ENCODE data around the gene PRKAR1B. TPM values are rescaled to one million over a fixed set of nuclear protein-coding genes. Genes with fewer than 3 reads are reported as not detected.

PRKAR1B gene
- total RNA-seq, 1 donor from 2014 or later = 14.7 TPM

GRCh38 chr7:510131-510481, 217.0 kb downstream of the PRKAR1B start:
- H2AFZ ChIP-seq (ENCODE audit: low read depth, low read length) = no peak overlapping the region
- H3K9me3 ChIP-seq (ENCODE audit: insufficient read depth, low read depth, low read length) = no peaks in the 10 kb centered on the region
- no peak overlapping the region for H3K4me2 ChIP-seq (ENCODE audit: low read length)
- peaks cover 17% of the 10 kb centered on the region for H3K36me3 Mint-ChIP-seq (ENCODE audit: low read depth, unreplicated experiment)
- no peak overlapping the region for H3K4me3 ChIP-seq (ENCODE audit: insufficient read depth, low read depth, low read length)
- H3K27ac ChIP-seq (ENCODE audit: low read depth, low read length) = no peak overlapping the region
- H3K4me1 ChIP-seq (ENCODE audit: insufficient read depth, low read length) = peaks cover 27% of the 10 kb centered on the region
- FAIRE-seq (no peak), DNase-seq (ENCODE audit: low read depth) (no peak)
- no peak overlapping the region for H3K4me3 Mint-ChIP-seq (ENCODE audit: unreplicated experiment)
- no peak for TF ChIP-seq EZH2 (IDR thresholded peaks at IDR 0.05; ENCODE audit: insufficient read depth, low read length)
- TF ChIP-seq CTCF (IDR thresholded peaks at IDR 0.05; ENCODE audit: insufficient read depth, low read depth, low read length) = no peak
- H4K20me1 ChIP-seq (ENCODE audit: insufficient read depth, low read length) = peaks cover 74% of the 10 kb centered on the region
- no peaks in the 10 kb centered on the region for H3K36me3 ChIP-seq (ENCODE audit: insufficient read depth, low read length)
- H3K9me3 Mint-ChIP-seq (ENCODE audit: unreplicated experiment) = no peaks in the 10 kb centered on the region
- H3K27ac Mint-ChIP-seq (ENCODE audit: unreplicated experiment) = no peak overlapping the region
- peaks cover 9% of the 10 kb centered on the region for H3K4me1 Mint-ChIP-seq (ENCODE audit: low read depth, unreplicated experiment)
- no peaks in the 10 kb centered on the region for H3K27me3 ChIP-seq (ENCODE audit: insufficient read depth, low read length)
- H3K9ac ChIP-seq (ENCODE audit: low read length) = no peak overlapping the region
- H3K79me2 ChIP-seq (ENCODE audit: insufficient read depth, low read length) = peaks cover 73% of the 10 kb centered on the region
- H3K27me3 Mint-ChIP-seq (ENCODE audit: low read depth, unreplicated experiment) = no peaks in the 10 kb centered on the region

- Histone ChIP-seq H3K9ac (ENCODE audit: low read length) (no peak overlapping the region), H3K36me3 (ENCODE audit: insufficient read depth, low read length) (no peaks in the 10 kb centered on the region), H3K27ac (ENCODE audit: low read depth, low read length) (no peak overlapping the region), H3K4me2 (ENCODE audit: low read length) (no peak overlapping the region), H4K20me1 (ENCODE audit: insufficient read depth, low read length) (peaks cover 74% of the 10 kb centered on the region), H3K9me3 (ENCODE audit: insufficient read depth, low read depth, low read length) (no peaks in the 10 kb centered on the region), H2AFZ (ENCODE audit: low read depth, low read length) (no peak overlapping the region), H3K79me2 (ENCODE audit: insufficient read depth, low read length) (peaks cover 71% of the 10 kb centered on the region), H3K4me1 (ENCODE audit: insufficient read depth, low read length) (peaks cover 22% of the 10 kb centered on the region), H3K4me3 (ENCODE audit: insufficient read depth, low read depth, low read length) (no peak overlapping the region), H3K27me3 (ENCODE audit: insufficient read depth, low read length) (no peaks in the 10 kb centered on the region)
- DNase-seq (ENCODE audit: low read depth) = no peak
- Mint-ChIP-seq H3K27me3 (ENCODE audit: low read depth, unreplicated experiment) (no peaks in the 10 kb centered on the region), H3K4me3 (ENCODE audit: unreplicated experiment) (no peak overlapping the region), H3K36me3 (ENCODE audit: low read depth, unreplicated experiment) (peaks cover 19% of the 10 kb centered on the region), H3K27ac (ENCODE audit: unreplicated experiment) (no peak overlapping the region), H3K9me3 (ENCODE audit: unreplicated experiment) (no peaks in the 10 kb centered on the region), H3K4me1 (ENCODE audit: low read depth, unreplicated experiment) (peaks cover 7% of the 10 kb centered on the region)
- TF ChIP-seq CTCF (IDR thresholded peaks at IDR 0.05; ENCODE audit: insufficient read depth, low read depth, low read length) (no peak), EZH2 (IDR thresholded peaks at IDR 0.05; ENCODE audit: insufficient read depth, low read length) (no peak)
- FAIRE-seq = no peak
These were observed 217.5 kb downstream of the PRKAR1B start for GRCh38 chr7:509426-510130.

- Mint-ChIP-seq H3K4me3 (ENCODE audit: unreplicated experiment) (no peak overlapping the region), H3K27ac (ENCODE audit: unreplicated experiment) (no peak overlapping the region), H3K9me3 (ENCODE audit: unreplicated experiment) (no peaks in the 10 kb centered on the region), H3K4me1 (ENCODE audit: low read depth, unreplicated experiment) (peaks cover 5% of the 10 kb centered on the region), H3K36me3 (ENCODE audit: low read depth, unreplicated experiment) (peaks cover 17% of the 10 kb centered on the region), H3K27me3 (ENCODE audit: low read depth, unreplicated experiment) (no peaks in the 10 kb centered on the region)
- Histone ChIP-seq H3K79me2 (ENCODE audit: insufficient read depth, low read length) (peaks cover 67% of the 10 kb centered on the region), H3K9ac (ENCODE audit: low read length) (no peak overlapping the region), H3K4me2 (ENCODE audit: low read length) (no peak overlapping the region), H3K27me3 (ENCODE audit: insufficient read depth, low read length) (no peaks in the 10 kb centered on the region), H3K36me3 (ENCODE audit: insufficient read depth, low read length) (no peaks in the 10 kb centered on the region), H4K20me1 (ENCODE audit: insufficient read depth, low read length) (peaks cover 83% of the 10 kb centered on the region), H3K27ac (ENCODE audit: low read depth, low read length) (no peak overlapping the region), H3K9me3 (ENCODE audit: insufficient read depth, low read depth, low read length) (no peaks in the 10 kb centered on the region), H3K4me1 (ENCODE audit: insufficient read depth, low read length) (peaks cover 12% of the 10 kb centered on the region), H3K4me3 (ENCODE audit: insufficient read depth, low read depth, low read length) (no peak overlapping the region), H2AFZ (ENCODE audit: low read depth, low read length) (no peak overlapping the region)
- TF ChIP-seq EZH2 (IDR thresholded peaks at IDR 0.05; ENCODE audit: insufficient read depth, low read length) (no peak), CTCF (IDR thresholded peaks at IDR 0.05; ENCODE audit: insufficient read depth, low read depth, low read length) (no peak)
- DNase-seq (ENCODE audit: low read depth) = no peak
- no peak for FAIRE-seq
These were observed 218.5 kb downstream of the PRKAR1B start for GRCh38 chr7:508461-509170.

All from astrocyte (in vitro differentiated cells and primary cell).